WTC11 (cell line): ENCODE data around the gene PKM. TPM values are rescaled to one million over a fixed set of nuclear protein-coding genes. Genes with fewer than 3 reads are reported as not detected.

ENCODE experiments used
- ATAC-seq: fragments of 200-7000 bp; cut with Tn5 transposase; 2 replicates; pipeline ENCODE4 v1.10.0; 2021; ENCODE audit warnings: mild to moderate bottlenecking, moderate library complexity
- CTCF ChIA-PET: fragments of 300-600 bp; sonication (Branson Sonifier 250); formaldehyde crosslinking; loops from one replicate; lab custom pipeline; 2021; ENCODE audit warnings: antibody characterized with exemption; lab: Charles Lee
- POLR2A ChIA-PET: fragments of 350-600 bp; sonication (Branson Sonifier 250); formaldehyde crosslinking; loops from one replicate; lab custom pipeline; 2021; ENCODE audit warnings: antibody characterized with exemption; lab: Charles Lee
- DNase-seq: peaks from one replicate; pipeline ENCODE4 v3.0.0; 2021; ENCODE audit warnings: low spot score
- H3K27ac Mint-ChIP-seq: 2 replicates; pipeline ENCODE4 v1.8.0; 2021; ENCODE audit warnings: mixed read lengths
- H3K27me3 Mint-ChIP-seq: 2 replicates; pipeline ENCODE4 v1.8.0; 2021; ENCODE audit warnings: low read depth, mild to moderate bottlenecking, moderate library complexity, mixed read lengths
- H3K36me3 Mint-ChIP-seq: 2 replicates; pipeline ENCODE4 v1.8.0; 2021; ENCODE audit warnings: mixed read lengths
- H3K4me1 Mint-ChIP-seq: 2 replicates; pipeline ENCODE4 v1.8.0; 2022; ENCODE audit warnings: mixed read lengths
- H3K4me3 Mint-ChIP-seq: 2 replicates; pipeline ENCODE4 v1.8.0; 2021; ENCODE audit warnings: mild to moderate bottlenecking, moderate library complexity, mixed read lengths
- H3K9me3 Mint-ChIP-seq: 2 replicates; pipeline ENCODE4 v1.8.0; 2021; ENCODE audit warnings: mixed read lengths
- ATF6 ChIP-seq: sonication (generic); formaldehyde crosslinking; IDR thresholded peaks from 2 replicates; pipeline ENCODE4 v1.8.1; 2023; ENCODE audit warnings: mild to moderate bottlenecking, missing genetic modification reagents
- CREM ChIP-seq: sonication (generic); formaldehyde crosslinking; IDR thresholded peaks from 2 replicates; pipeline ENCODE4 v1.8.1; 2022; ENCODE audit warnings: mild to moderate bottlenecking, missing genetic modification reagents, moderate library complexity
- CTCF ChIP-seq: fragments of 200-600 bp; IDR thresholded peaks from 2 replicates; pipeline ENCODE4 v1.8.0; 2022; ENCODE audit warnings: antibody characterized with exemption
- E2F1 ChIP-seq: sonication (generic); formaldehyde crosslinking; IDR thresholded peaks from 2 replicates; pipeline ENCODE4 v1.8.0; 2022; ENCODE audit warnings: mild to moderate bottlenecking, missing genetic modification reagents
- EMX1 ChIP-seq: fragments of 250-450 bp; sonication (Bioruptor Pico); IDR thresholded peaks from 2 replicates; pipeline ENCODE4 v1.8.0; 2021; ENCODE audit warnings: mild to moderate bottlenecking
- GABPB1 ChIP-seq: sonication (generic); formaldehyde crosslinking; IDR thresholded peaks from 2 replicates; pipeline ENCODE4 v1.8.1; 2023; ENCODE audit warnings: mild to moderate bottlenecking, missing genetic modification reagents
- GRHL2 ChIP-seq: fragments of 250-450 bp; sonication (Bioruptor Pico); IDR thresholded peaks from 2 replicates; pipeline ENCODE4 v1.8.0; 2022; ENCODE audit warnings: mild to moderate bottlenecking, moderate library complexity; ENCODE audit not compliant: insufficient replicate concordance, severe bottlenecking
- JUN ChIP-seq: sonication (generic); formaldehyde crosslinking; IDR thresholded peaks from 2 replicates; pipeline ENCODE4 v1.8.0; 2023; ENCODE audit warnings: mild to moderate bottlenecking, missing genetic modification reagents
- MXD4 ChIP-seq: fragments of 250-450 bp; sonication (Bioruptor Pico); IDR thresholded peaks from 2 replicates; pipeline ENCODE4 v1.8.0; 2021; ENCODE audit warnings: mild to moderate bottlenecking, moderate library complexity, borderline replicate concordance
- NR1H2 ChIP-seq: sonication (generic); formaldehyde crosslinking; IDR thresholded peaks from 2 replicates; pipeline ENCODE4 v1.9.0; 2021; ENCODE audit warnings: mild to moderate bottlenecking, moderate library complexity, missing genetic modification reagents
- NR3C1 ChIP-seq: sonication (generic); formaldehyde crosslinking; conservative IDR thresholded peaks from 2 replicates; pipeline ENCODE4 v1.8.1; 2023; ENCODE audit warnings: low read depth, mild to moderate bottlenecking, missing genetic modification reagents
- RELA ChIP-seq: sonication (generic); formaldehyde crosslinking; IDR thresholded peaks from 2 replicates; pipeline ENCODE4 v1.8.1; 2022; ENCODE audit warnings: missing genetic modification reagents, mild to moderate bottlenecking, borderline replicate concordance
- SP1 ChIP-seq: sonication (generic); formaldehyde crosslinking; conservative IDR thresholded peaks from 2 replicates; pipeline ENCODE4 v1.8.1; 2022; ENCODE audit warnings: missing genetic modification reagents
- TP53 ChIP-seq: sonication (generic); formaldehyde crosslinking; IDR thresholded peaks from 2 replicates; pipeline ENCODE4 v1.8.1; 2023; ENCODE audit warnings: mild to moderate bottlenecking, missing genetic modification reagents
- ZNF121 ChIP-seq: sonication (generic); formaldehyde crosslinking; IDR thresholded peaks from 2 replicates; pipeline ENCODE4 v1.8.0; 2023; ENCODE audit warnings: missing genetic modification reagents
- ZNF396 ChIP-seq: fragments of 250-450 bp; sonication (Bioruptor Pico); IDR thresholded peaks from 2 replicates; pipeline ENCODE4 v1.8.0; 2021; ENCODE audit warnings: mild to moderate bottlenecking, moderate library complexity, borderline replicate concordance
- ZNF416 ChIP-seq: fragments of 250-450 bp; sonication (Bioruptor Pico); IDR thresholded peaks from 2 replicates; pipeline ENCODE4 v1.9.0; 2021; ENCODE audit warnings: mild to moderate bottlenecking, inconsistent platforms
- ZNF423 ChIP-seq: fragments of 250-450 bp; sonication (Bioruptor Pico); IDR thresholded peaks from 2 replicates; pipeline ENCODE4 v2.1.2; 2022; ENCODE audit warnings: mild to moderate bottlenecking, moderate library complexity
- ZNF671 ChIP-seq: fragments of 250-450 bp; sonication (Bioruptor Pico); IDR thresholded peaks from 2 replicates; pipeline ENCODE4 v1.8.0; 2021; ENCODE audit warnings: mild to moderate bottlenecking
- ZSCAN18 ChIP-seq: fragments of 250-450 bp; sonication (Bioruptor Pico); IDR thresholded peaks from 2 replicates; pipeline ENCODE4 v2.1.2; 2022; ENCODE audit warnings: mild to moderate bottlenecking, moderate library complexity
- total RNA-seq: library from RNA; stranded (reverse); gene quantifications from 3 replicates; pipeline ENCODE4 v1.2.3, GENCODE V29; 2021
- TF ChIP-seq, protein P1 (sequence below): fragments of 250-450 bp; sonication (Bioruptor Pico); IDR thresholded peaks from 2 replicates; pipeline ENCODE4 v1.9.0; 2021; ENCODE audit warnings: moderate library complexity, mild to moderate bottlenecking, inconsistent platforms, borderline replicate concordance
- TF ChIP-seq, protein P2 (sequence below): fragments of 250-450 bp; sonication (Bioruptor Pico); conservative IDR thresholded peaks from 2 replicates; pipeline ENCODE4 v1.9.0; 2021; ENCODE audit warnings: mild to moderate bottlenecking

Gene PKM
- total RNA-seq, 1 experiment from 2014 or later, result 858 TPM

DNA sequence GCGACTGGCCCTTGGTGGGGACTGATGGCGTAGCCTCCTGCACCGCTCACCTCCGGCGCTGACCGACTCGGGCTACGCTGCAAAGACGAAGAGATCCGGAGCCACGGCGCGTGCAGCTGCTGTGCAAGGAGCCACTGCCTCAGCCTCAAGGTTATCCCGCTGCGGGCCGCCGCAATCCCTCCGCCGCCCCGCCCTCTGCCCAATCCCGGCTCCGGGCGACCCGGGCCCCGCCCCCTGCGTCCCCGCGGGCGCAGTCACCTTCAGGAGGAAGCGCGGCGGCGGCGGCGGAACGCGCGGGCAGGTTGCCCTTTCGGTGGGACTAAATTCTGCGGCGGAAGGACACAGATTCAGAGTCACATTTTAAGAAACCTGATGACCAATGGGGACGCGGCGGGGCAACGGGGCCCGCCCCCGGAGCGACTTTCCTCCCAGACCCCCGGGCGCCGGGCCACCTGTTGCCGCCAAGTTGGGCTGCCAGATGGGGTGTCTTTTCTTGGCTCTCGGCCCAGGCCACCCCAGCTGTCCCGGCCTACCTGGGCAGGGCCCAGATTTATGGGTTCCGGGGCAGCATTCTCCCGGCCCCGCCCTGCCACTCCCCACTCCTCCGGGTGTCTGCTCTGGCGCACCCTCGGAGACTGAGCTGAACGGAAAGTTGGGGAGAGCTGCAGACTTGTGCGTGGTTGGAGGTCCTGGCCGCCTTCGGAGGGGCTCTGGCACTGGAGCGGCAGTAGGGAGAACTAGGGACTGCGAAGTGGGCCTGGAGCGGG lies at the start of gene PKM (continued):
- no peak for TF ChIP-seq NR3C1 (CRISPR knock-in tag)
- no peak for TF ChIP-seq NR1H2
- 0 out of 2 replicates have a peak, but pooled peaks have one; percentile 59 for TF ChIP-seq RELA
- TF ChIP-seq CTCF, result no peak
- peak; percentile 99 for TF ChIP-seq SP1 (CRISPR knock-in tag)
- peak; percentile 48; the same call in 1 of the 2 replicates for TF ChIP-seq TP53
- no peak for TF ChIP-seq EMX1 (CRISPR knock-in tag)
- TF ChIP-seq ZNF671 (CRISPR knock-in tag), result no peak
- TF ChIP-seq GABPB1 (CRISPR knock-in tag), result peak; percentile 62
- TF ChIP-seq, protein P1, sequence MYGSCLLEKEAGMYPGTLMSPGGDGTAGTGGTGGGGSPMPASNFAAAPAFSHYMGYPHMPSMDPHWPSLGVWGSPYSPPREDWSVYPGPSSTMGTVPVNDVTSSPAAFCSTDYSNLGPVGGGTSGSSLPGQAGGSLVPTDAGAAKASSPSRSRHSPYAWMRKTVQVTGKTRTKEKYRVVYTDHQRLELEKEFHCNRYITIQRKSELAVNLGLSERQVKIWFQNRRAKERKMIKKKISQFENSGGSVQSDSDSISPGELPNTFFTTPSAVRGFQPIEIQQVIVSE (CRISPR knock-in tag), result no peak
- TF ChIP-seq MXD4 (CRISPR knock-in tag), result no peak
- TF ChIP-seq, protein P2, sequence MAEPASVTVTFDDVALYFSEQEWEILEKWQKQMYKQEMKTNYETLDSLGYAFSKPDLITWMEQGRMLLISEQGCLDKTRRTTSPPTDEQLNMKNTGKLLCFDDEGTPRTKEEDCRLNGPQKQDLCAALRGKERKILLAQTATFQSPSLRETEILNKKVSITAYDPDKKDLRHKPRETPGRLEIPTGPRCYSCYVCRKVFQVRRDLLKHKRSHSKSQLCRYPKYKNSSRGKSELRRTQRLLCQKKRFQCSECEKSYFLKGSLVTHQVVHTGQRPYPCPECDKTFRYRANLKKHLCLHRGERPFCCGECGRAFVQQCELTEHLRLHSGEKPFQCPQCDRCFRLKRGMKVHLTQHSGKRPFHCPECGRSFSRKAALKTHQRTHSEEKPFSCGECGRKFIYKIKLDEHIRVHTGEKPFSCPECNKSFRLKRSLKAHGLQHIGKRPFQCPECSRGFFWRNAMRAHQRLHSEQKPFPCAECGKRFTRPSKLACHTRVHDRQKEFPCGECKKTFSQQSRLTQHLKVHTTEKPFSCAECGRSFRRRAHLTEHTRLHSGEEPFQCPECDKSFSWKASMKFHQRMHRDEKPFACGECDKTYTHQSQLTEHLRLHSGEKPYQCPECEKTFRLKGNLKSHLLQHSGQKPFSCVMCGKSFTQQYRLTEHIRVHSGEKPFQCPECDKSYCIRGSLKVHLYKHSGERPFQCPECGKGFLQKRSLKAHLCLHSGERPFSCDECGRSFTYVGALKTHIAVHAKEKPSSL, result no peak
- TF ChIP-seq ZSCAN18 (CRISPR knock-in tag), result no peak
- TF ChIP-seq ZNF121 (CRISPR knock-in tag), result no peak
- 0 out of 2 replicates have a peak, but pooled peaks have one; percentile 66 for TF ChIP-seq JUN (CRISPR knock-in tag)
- TF ChIP-seq ZNF416 (CRISPR knock-in tag), result no peak

DNA sequence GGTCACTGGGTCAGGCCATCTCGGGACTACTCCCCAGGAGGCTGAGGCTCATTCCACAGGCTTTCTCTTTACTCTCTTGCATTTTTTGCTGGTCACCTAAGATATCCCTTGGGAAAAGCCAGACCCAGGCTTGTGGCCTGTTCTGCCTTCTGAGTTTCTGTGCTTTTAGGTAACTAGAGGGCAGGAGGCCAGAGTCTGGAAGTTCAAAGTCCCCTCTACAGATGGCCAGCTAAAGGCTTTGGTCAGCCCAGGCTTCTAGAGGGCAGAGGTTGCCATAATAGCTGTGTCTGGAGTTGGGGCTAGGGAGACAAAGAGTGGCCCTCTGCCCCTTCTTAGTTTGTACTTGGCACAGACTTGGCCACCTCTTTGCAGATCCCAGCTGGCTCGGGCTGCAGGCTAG lies 49.8 kb upstream of the PKM start:
- Mint-ChIP-seq H3K27ac (no peak overlapping the region), H3K4me1 (no peaks in the 10 kb centered on the region), H3K27me3 (peaks cover 48% of the 10 kb centered on the region), H3K4me3 (no peak overlapping the region)
- POLR2A ChIA-PET, result no interaction called here
- TF ChIP-seq GRHL2 (CRISPR knock-in tag) (no peak), ATF6 (CRISPR knock-in tag) (no peak), CREM (CRISPR knock-in tag) (no peak), ZNF423 (CRISPR knock-in tag) (no peak), E2F1 (CRISPR knock-in tag) (no peak), ZNF396 (CRISPR knock-in tag) (no peak)
- TF ChIP-seq, all 79 proteins: peak for 0
- no peaks in the 10 kb centered on the region for H3K9me3 Mint-ChIP-seq
- H3K36me3 Mint-ChIP-seq, result no peaks in the 10 kb centered on the region
- ATAC-seq, result no peak
- CTCF ChIA-PET, result no interaction called here
- no peak for DNase-seq
